ENCODE results near the gene NPAS3.

NPAS3 gene

GRCh38 chr14:33610121-33610520 is 671.4 kb downstream of the NPAS3 start:
- no peak for DNase-seq

- DNase-seq = no peak
Measured at GRCh38 chr14:33611405-33612196, 672.9 kb downstream of the NPAS3 start.

- DNase-seq = no peak
Measured at GRCh38 chr14:33612197-33612505, 673.5 kb downstream of the NPAS3 start.

- peak; percentile 9 for DNase-seq
Measured at GRCh38 chr14:33617154-33617553, 678.5 kb downstream of the NPAS3 start.

DNA sequence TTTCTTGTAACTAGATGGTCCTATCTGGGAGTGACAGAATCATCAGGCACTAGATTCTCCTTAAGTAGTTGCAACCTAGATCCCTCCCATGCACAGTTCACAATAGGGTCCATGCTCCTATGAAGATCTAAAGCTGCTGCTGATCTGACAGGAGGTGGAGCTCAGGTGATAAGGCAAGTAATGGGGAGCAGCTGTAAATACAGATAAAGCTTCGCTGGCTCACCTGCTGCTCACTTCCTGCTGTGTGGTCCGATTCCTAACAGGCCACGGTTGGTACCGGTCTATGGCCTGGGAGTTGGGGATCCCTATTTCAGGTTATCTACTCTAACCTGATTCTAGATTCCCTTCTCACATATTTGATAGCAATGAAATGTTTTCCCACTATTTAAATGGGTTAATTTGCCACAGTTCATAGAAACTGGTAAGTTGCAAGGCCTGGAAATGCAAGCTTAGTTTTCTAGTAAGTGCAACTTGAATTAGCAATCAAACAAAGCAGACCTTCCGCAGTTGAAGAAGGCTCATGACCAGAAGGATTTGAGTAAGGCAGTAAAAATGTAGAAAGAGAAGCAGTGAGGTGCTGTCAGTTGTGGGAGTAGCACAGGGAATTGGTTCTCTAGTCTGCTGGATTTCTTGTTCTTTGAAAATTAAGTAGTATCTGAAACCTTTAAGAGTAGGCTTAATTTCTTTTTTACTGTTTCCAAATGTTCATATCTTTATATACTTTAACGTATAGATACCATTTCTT is 679.9 kb downstream of the NPAS3 start:
- DNase-seq = no peak

DNA sequence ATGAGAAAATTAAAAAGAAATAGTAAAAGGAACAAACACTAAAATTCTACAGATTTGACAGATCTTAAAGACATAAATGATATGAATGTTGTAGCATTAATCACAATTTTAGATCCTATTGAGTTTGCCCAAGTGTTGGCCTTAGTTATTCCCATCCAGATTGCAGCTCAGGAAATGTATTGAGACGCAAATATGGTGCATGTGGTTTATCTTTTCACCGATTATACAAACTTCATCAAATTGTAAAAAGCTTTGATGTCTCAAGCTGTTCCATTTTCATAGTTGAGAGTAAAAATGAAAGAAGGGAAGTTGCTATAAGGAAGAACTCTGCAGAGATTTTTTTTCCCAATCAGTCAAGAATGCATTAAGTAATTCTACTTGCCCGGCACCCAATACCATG is 683.8 kb downstream of the NPAS3 start:
- DNase-seq = no peak

DNA sequence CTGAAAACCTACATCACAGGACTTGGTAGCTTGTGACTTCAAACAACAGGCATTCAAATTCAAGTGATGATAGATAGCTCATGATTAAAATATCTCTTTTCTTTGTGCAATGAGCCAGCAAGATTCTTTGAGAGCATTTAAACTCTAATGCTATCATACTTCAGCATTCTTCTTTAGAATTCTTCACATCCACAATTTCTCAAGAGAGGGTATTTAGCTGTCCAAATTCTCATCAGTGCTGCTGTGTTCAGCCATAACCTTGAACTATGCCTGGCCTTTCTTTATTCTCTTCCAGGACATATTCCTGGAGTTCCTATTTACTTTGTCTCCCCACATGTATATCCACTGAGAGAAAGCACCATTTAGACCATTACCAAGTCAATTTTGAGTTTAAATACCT is 691.1 kb downstream of the NPAS3 start:
- DNase-seq = no peak

GRCh38 chr14:33631021-33631420 is 692.3 kb downstream of the NPAS3 start:
- DNase-seq = no peak

GRCh38 chr14:33631441-33631840 is 692.8 kb downstream of the NPAS3 start:
- no peak for DNase-seq

DNA sequence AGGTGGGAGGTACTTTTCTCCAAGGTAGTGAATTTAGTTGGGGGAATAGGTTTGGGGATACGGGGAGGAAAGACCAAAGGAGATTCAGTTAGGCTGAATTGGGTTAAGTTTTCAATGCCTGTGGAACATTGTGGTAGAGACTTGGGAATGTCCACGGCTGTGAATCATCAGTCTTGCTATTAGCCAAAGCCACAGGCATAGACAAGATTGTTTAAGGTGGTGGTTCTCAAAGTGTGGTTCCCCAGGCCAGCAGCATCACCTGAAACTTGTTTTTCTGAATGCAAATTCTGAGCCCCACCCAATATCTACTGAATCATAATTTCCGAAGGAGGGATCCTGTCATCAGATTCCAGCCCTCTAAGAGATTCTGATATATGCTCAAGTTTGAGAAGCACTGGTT is 696.0 kb downstream of the NPAS3 start:
- DNase-seq = no peak

- DNase-seq = no peak
Measured at GRCh38 chr14:33636716-33637115, 698.0 kb downstream of the NPAS3 start.

DNA sequence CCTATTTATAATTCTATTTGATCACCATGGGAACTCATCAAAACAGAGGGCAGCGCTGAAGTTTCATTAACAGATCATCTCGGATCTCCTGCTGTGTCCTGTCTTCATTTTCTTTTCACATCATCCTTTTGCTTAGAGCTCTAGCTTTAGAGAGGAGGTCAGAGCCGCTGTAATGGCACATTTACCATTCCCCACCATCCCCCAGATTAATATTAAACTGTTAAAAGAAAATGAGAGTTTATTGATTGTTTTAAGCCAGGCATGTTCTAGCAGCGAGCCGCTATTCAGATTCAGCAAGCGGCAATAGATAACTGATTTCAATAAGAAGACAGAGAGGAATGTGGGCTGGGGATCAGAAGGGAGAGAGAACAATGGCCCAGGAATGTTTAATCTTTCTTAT is 703.4 kb downstream of the NPAS3 start:
- no peak for DNase-seq

- no peak for DNase-seq
Measured at GRCh38 chr14:33642691-33643244, 704.1 kb downstream of the NPAS3 start.

- no peak for DNase-seq
Measured at GRCh38 chr14:33643426-33644181, 704.9 kb downstream of the NPAS3 start.

- no peak for DNase-seq
Measured at GRCh38 chr14:33646692-33647260, 708.1 kb downstream of the NPAS3 start.

GRCh38 chr14:33647385-33647786 is 708.7 kb downstream of the NPAS3 start:
- DNase-seq = no peak

DNA sequence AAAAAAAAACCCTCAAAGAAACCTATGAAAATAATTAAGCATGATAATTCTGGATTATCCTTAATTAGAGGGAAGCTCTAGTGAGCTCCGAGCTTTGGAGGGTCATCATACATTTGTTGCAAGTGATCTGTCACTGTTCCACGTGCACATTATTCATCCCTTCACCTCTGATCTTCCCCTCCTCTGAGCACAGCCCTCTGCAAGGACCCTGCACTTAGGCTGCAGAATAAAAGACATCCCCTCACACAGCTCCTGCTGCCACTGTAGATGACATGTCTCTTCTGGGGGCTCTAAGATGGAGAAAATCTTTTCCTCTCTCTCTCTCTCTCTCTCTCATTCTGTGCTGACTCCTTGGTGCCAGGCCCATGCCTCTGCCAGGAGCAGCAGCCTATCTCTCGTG is 711.8 kb downstream of the NPAS3 start:
- no peak for DNase-seq

DNA sequence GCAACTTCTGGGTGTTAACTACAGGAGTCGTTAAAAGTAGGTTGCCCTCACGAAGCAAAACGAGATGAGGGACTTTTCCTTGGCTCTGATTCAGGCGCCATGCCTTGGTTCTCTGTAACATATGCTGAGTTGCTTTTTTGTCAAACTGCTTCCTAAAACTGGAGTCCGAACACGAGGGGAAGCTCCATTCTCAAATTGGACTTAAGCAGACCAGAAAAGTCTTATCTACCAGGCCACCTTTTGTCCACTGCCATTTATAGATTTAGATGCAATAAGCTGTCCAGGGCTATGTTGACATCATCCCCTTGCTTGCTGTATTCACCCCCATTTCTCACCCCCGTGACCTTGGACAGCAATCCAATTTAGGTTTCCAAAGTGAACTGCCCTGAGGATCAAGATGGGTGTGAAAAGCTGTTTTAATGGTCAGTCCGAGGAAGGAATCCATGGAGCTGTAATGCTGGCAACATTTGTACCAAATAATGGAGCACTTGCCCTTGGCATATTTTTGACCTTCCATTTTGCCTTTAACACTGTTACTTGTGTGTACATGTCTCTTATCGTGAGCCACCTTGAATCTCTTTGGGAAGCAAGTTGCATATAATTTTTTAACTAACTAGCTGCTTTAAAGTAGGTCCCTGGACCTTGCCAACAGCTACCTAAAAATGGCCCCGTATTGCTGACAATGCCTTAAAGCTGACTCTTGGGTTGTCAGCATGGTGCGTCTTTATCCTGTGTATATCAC is 714.1 kb downstream of the NPAS3 start:
- no peak for DNase-seq

DNA sequence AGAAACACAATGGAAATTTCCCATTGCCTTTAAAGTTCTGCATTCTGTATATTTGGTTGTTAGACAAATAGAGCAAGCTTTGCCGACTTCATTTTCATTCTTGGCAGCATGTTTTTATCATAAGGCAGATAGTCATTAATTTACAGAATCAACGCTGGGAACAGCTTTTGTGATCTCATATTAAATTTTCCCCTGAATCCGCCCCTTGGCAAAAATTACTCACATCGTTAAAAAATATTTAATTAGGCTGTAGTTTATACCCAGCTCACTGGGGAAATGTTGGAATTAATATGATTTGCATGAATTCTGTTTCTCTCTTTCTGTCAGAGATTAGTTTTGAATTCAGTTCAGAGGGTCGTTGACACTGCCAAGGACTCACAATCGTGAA is 714.6 kb downstream of the NPAS3 start:
- no peak for DNase-seq

DNA sequence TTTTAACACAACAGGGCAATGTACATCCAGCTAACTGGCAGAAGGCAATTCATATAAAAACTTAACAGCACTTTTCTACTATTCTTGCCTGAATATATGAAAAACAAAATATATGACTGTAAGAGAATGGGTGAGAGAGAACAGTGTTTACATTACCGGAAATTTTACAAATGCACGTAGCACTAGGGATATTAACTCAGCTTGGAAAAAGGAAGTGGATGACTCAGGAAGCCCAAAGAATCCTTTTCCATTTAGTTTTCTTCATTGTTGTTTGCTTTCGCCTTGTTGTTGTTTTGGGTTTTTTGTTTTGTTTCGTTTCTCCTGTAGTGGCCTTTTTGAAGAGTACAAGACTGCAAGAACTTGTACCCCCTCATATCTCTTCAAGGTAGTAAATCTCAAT is 716.7 kb downstream of the NPAS3 start:
- no peak for DNase-seq

GRCh38 chr14:33657476-33657875 is 718.8 kb downstream of the NPAS3 start:
- DNase-seq = no peak

DNA sequence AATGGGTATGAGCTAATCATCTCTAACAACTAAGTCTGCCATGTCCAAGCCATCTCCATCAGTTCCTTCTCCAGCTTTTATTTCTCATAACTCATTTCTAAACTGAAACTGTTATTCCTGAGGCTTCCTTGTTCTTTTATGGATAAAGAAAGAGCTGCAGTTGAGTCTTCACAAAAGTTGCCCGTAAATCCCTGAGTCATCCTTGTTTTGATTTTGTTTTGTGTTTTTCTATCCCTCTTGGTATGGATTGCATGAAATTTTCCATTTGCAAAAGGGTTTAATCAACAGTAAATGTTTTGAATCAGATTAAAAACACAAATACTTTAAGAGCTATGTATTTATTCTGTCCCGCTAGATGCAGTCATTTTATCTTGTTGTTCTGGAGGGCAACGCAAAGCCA is 721.6 kb downstream of the NPAS3 start:
- DNase-seq = no peak

DNA sequence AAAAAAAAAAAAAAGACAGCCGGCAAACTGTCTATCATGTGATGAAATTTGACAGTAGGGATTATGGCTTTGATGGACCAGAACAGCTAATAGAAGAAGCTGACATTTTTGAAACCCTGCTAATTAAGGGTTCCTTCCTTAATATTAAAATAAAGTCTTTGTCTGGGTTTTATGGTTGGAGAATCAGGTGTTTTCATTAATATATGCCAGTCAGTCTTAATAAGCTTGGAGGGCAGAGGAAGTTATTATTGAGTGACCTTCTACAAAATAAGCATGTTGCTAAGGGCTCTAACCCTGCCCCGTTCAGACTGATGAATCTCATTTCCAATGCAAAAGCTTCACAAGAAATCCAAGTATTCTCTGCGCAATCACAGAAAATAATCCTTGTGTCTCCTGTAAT is 722.4 kb downstream of the NPAS3 start:
- no peak for DNase-seq
